AG09319 (cell line): ENCODE results near the gene SLC2A3.

ENCODE experiments used
- DNase-seq: peaks from one replicate; pipeline ENCODE4 v3.0.0-alpha.2; 2010; ENCODE audit warnings: low read depth; ENCODE audit errors: extremely low read depth
- CTCF ChIP-seq: IDR thresholded peaks from 2 replicates; pipeline ENCODE4 v1.5.1; 2011; ENCODE audit warnings: low read depth, mild to moderate bottlenecking, inconsistent platforms, low read length, moderate library complexity

The SLC2A3 gene

GRCh38 chr12:7872566-7873319 lies 63.2 kb downstream of the SLC2A3 start, which contains the start of gene SLC2A14:
Gene SLC2A14, minus strand, starts transcription at chr12:7872915. Its CDS starts 3,035 bp downstream, at chr12:7869880.
- DNase-seq, result no peak

GRCh38 chr12:7870335-7870734 lies 65.7 kb downstream of the SLC2A3 start:
- no peak for TF ChIP-seq CTCF
- DNase-seq, result no peak

More at GRCh38 chr12:7872566-7873319, 63.2 kb downstream of the SLC2A3 start, which contains the start of gene SLC2A14:
- TF ChIP-seq CTCF, result no peak
